HepG2 (cell line): ENCODE data around the gene NAV2. TPM values are rescaled to one million over a fixed set of nuclear protein-coding genes. Genes with fewer than 3 reads are reported as not detected.

Source experiments
- ATAC-seq: fragments of 200-7000 bp; cut with Tn5 transposase; 3 replicates; pipeline ENCODE4 v1.9.1; 2020; ENCODE audit warnings: mild to moderate bottlenecking, moderate library complexity
- BruUV-seq: library from RNA; stranded (reverse); fragments of 400-500 nt; replicated peaks from 2 replicates; lab custom pipeline; 2021; lab: Mats Ljungman, UMichigan
- CTCF ChIA-PET: fragments of 300-600 bp; formaldehyde crosslinking; extraction: SDS; loops from one replicate; lab custom pipeline; 2021; ENCODE audit warnings: low total read pairs, inconsistent platforms, low intra/inter-chr PET ratio; lab: Yijun Ruan, JAX
- POLR2A ChIA-PET: fragments of 350-600 bp; sonication (Branson Sonifier 250); formaldehyde crosslinking; loops from one replicate; lab custom pipeline; 2020; ENCODE audit warnings: antibody characterized with exemption, inconsistent platforms; lab: Yijun Ruan, JAX
- DNase-seq: peaks from one replicate; pipeline ENCODE4 v3.0.0-alpha.2; 2015; ENCODE audit warnings: low spot score
- FAIRE-seq: peaks from 3 replicates; lab custom pipeline; 2011; peaks lifted over from hg19 to GRCh38; lab: Jason Lieb, UNC
- H2AFZ ChIP-seq: one replicate; pipeline ENCODE4 v1.6.1; 2011; ENCODE audit warnings: low read length, inconsistent platforms
- H3K27ac ChIP-seq: fragments of 300-600 bp; 3 replicates; pipeline ENCODE4 v1.8.0; 2011; ENCODE audit warnings: mixed run types, mild to moderate bottlenecking, mixed read lengths, low read length, inconsistent platforms; ENCODE audit not compliant: insufficient read depth; ENCODE audit errors: extremely low read length
- H3K27me3 ChIP-seq, 2 experiments: fragments of 200-600 bp in 1 of 2; 2 replicates in 1 of 2; 3 replicates in 1 of 2; pipeline versions ENCODE4 v1.6.0 to v1.8.0; 2011; ENCODE audit warnings: low read length in 2 of 2, mild to moderate bottlenecking in 2 of 2, moderate library complexity in 2 of 2, inconsistent platforms in 1 of 2; ENCODE audit not compliant: insufficient read depth in 2 of 2, control insufficient read depth in 1 of 2
- H3K36me3 ChIP-seq, 2 experiments: fragments of 200-600 bp in 1 of 2; replicated peaks in 1 of 2; 2 replicates in 1 of 2; 3 replicates in 1 of 2; pipeline versions ENCODE4 v1.5.1 to v1.8.0; 2011; ENCODE audit warnings: low read length in 2 of 2, inconsistent platforms in 1 of 2; ENCODE audit not compliant: insufficient read depth in 2 of 2, control insufficient read depth in 1 of 2
- H3K4me1 ChIP-seq: 2 replicates; pipeline ENCODE4 v1.5.1; 2012; ENCODE audit warnings: low read length, inconsistent platforms; ENCODE audit not compliant: insufficient read depth
- H3K4me2 ChIP-seq: 2 replicates; pipeline ENCODE4 v1.6.0; 2011; ENCODE audit warnings: low read depth, low read length, inconsistent platforms
- H3K4me3 ChIP-seq, 3 experiments: fragments of 200-600 bp in 1 of 3; sonication (generic), shearing (Covaris generic) in 1 of 3; replicated peaks in 1 of 3; 2 replicates each; pipeline ENCODE4 v1.5.1; 2011 to 2016; ENCODE audit warnings: low read length in 3 of 3, inconsistent platforms in 2 of 3, low read depth in 2 of 3, mild to moderate bottlenecking in 2 of 3, control low read depth in 1 of 3, mixed read lengths in 1 of 3; ENCODE audit not compliant: insufficient read depth in 1 of 3
- H3K79me2 ChIP-seq: one replicate; pipeline ENCODE4 v1.6.1; 2011; ENCODE audit warnings: low read length, inconsistent platforms; ENCODE audit not compliant: insufficient read depth
- H3K9ac ChIP-seq: 2 replicates; pipeline ENCODE4 v1.6.0; 2011; ENCODE audit warnings: mild to moderate bottlenecking, low read depth, low read length, inconsistent platforms; ENCODE audit not compliant: insufficient read depth
- H3K9me3 ChIP-seq: 2 replicates; pipeline ENCODE4 v1.5.1; 2012; ENCODE audit warnings: mild to moderate bottlenecking, low read length
- H4K20me1 ChIP-seq: 2 replicates; pipeline ENCODE4 v1.6.0; 2011; ENCODE audit warnings: inconsistent platforms, mild to moderate bottlenecking, low read length, moderate library complexity; ENCODE audit not compliant: insufficient read depth
- CBFB ChIP-seq: sonication (generic); formaldehyde crosslinking; IDR thresholded peaks from 2 replicates; pipeline ENCODE4 v1.4.0; 2020; ENCODE audit warnings: missing genetic modification reagents
- CCAR2 ChIP-seq: fragments of 200-400 bp; formaldehyde crosslinking; optimal IDR thresholded peaks from 2 replicates; pipeline ENCODE3; 2018; ENCODE audit warnings: low read depth, mild to moderate bottlenecking, low read length, moderate library complexity
- EHMT2 ChIP-seq: fragments of 200-600 bp; sonication (generic); IDR thresholded peaks from 2 replicates; pipeline ENCODE4 v1.7.0; 2017; ENCODE audit warnings: antibody characterized with exemption, low read depth, low read length, borderline replicate concordance
- FOXA1 ChIP-seq, 2 experiments: fragments of 450-650 bp in 1 of 2; sonication (generic) in 1 of 2; formaldehyde crosslinking in 1 of 2; IDR thresholded peaks; 2 replicates each; pipeline versions ENCODE4 v1.4.0 to v1.6.1; 2016 to 2020; ENCODE audit warnings: missing genetic modification reagents in 1 of 2
- GABPB1 ChIP-seq: IDR thresholded peaks from 2 replicates; pipeline ENCODE4 v1.6.1; 2016; ENCODE audit warnings: mild to moderate bottlenecking, missing genetic modification reagents, moderate library complexity, missing compliant biosample characterization
- KDM5A ChIP-seq: fragments of 200-600 bp; sonication (generic); IDR thresholded peaks from 2 replicates; pipeline ENCODE4 v1.7.0; 2018; ENCODE audit warnings: antibody characterized with exemption, mild to moderate bottlenecking, low read length, borderline replicate concordance
- KLF12 ChIP-seq: sonication (generic); formaldehyde crosslinking; IDR thresholded peaks from 2 replicates; pipeline ENCODE4 v1.4.0; 2020; ENCODE audit warnings: missing genetic modification reagents, borderline replicate concordance
- KMT2A ChIP-seq: sonication (generic); formaldehyde crosslinking; IDR thresholded peaks from 2 replicates; pipeline ENCODE4 v1.4.0; 2020; ENCODE audit warnings: missing genetic modification reagents
- NCOA2 ChIP-seq: sonication (generic); formaldehyde crosslinking; IDR thresholded peaks from 2 replicates; pipeline ENCODE4 v1.8.0; 2022; ENCODE audit warnings: inconsistent platforms
- PAWR ChIP-seq: sonication (generic); formaldehyde crosslinking; IDR thresholded peaks from 2 replicates; pipeline ENCODE4 v1.4.0; 2020; ENCODE audit warnings: missing genetic modification reagents, mild to moderate bottlenecking, borderline replicate concordance
- SP5 ChIP-seq: IDR thresholded peaks from 2 replicates; pipeline ENCODE4 v1.6.1; 2016; ENCODE audit warnings: low read depth, borderline replicate concordance
- TBL1XR1 ChIP-seq: fragments of 150-350 bp; IDR thresholded peaks from 2 replicates; pipeline ENCODE4 v1.6.1; 2014; ENCODE audit warnings: borderline replicate concordance, low read length; ENCODE audit not compliant: partially characterized antibody
- THRA ChIP-seq: sonication (generic); formaldehyde crosslinking; IDR thresholded peaks from 2 replicates; pipeline ENCODE4 v1.4.0; 2020; ENCODE audit warnings: missing genetic modification reagents, borderline replicate concordance
- YEATS4 ChIP-seq: sonication (generic); formaldehyde crosslinking; IDR thresholded peaks from 2 replicates; pipeline ENCODE4 v1.4.0; 2020; ENCODE audit warnings: missing genetic modification reagents, borderline replicate concordance
- ZIK1 ChIP-seq: sonication (generic); formaldehyde crosslinking; IDR thresholded peaks from 2 replicates; pipeline ENCODE4 v1.5.0; 2020; ENCODE audit warnings: mild to moderate bottlenecking, low read depth, missing genetic modification reagents, borderline replicate concordance
- ZMYM3 ChIP-seq: sonication (generic); formaldehyde crosslinking; IDR thresholded peaks from 2 replicates; pipeline ENCODE4 v1.5.1; 2020; ENCODE audit warnings: mild to moderate bottlenecking, missing genetic modification reagents
- ZNF180 ChIP-seq: sonication (generic); formaldehyde crosslinking; IDR thresholded peaks from 2 replicates; pipeline ENCODE4 v1.4.0; 2020; ENCODE audit warnings: low read depth, missing genetic modification reagents, borderline replicate concordance
- ZNF263 ChIP-seq: sonication (generic); formaldehyde crosslinking; IDR thresholded peaks from 2 replicates; pipeline ENCODE4 v1.4.0; 2020; ENCODE audit warnings: missing genetic modification reagents
- ZNF296 ChIP-seq: sonication (generic); formaldehyde crosslinking; conservative IDR thresholded peaks from 2 replicates; pipeline ENCODE4 v1.5.0; 2020; ENCODE audit warnings: mild to moderate bottlenecking, missing genetic modification reagents
- ZNF496 ChIP-seq: sonication (generic); formaldehyde crosslinking; IDR thresholded peaks from 2 replicates; pipeline ENCODE4 v1.8.1; 2023; ENCODE audit warnings: mild to moderate bottlenecking, moderate library complexity, missing genetic modification reagents; ENCODE audit not compliant: insufficient replicate concordance
- ZNF691 ChIP-seq: sonication (generic); formaldehyde crosslinking; IDR thresholded peaks from 2 replicates; pipeline ENCODE4 v1.4.0; 2020; ENCODE audit warnings: missing genetic modification reagents, low read depth, mild to moderate bottlenecking, borderline replicate concordance
- ZNF841 ChIP-seq: sonication (generic); formaldehyde crosslinking; IDR thresholded peaks from 2 replicates; pipeline ENCODE4 v1.8.1; 2023; ENCODE audit warnings: missing genetic modification reagents, borderline replicate concordance
- ZNF878 ChIP-seq: sonication (generic); formaldehyde crosslinking; IDR thresholded peaks from 2 replicates; pipeline ENCODE4 v1.8.1; 2023; ENCODE audit warnings: mild to moderate bottlenecking, missing genetic modification reagents, moderate library complexity
- ZSCAN29 ChIP-seq: sonication (generic); formaldehyde crosslinking; conservative IDR thresholded peaks from 2 replicates; pipeline ENCODE4 v1.4.0; 2020; ENCODE audit warnings: mild to moderate bottlenecking, missing genetic modification reagents
- WGBS: methylation state at CpG from one replicate; pipeline ENCODE4 v1.1.6; 2017; ENCODE audit warnings: low lambda C conversion rate; 5-methylcytosine and 5-hydroxymethylcytosine counted together
- in situ Hi-C: cut with HindIII; loops from 2 replicates; pipeline ENCODE4 v1.10.0; 2017; ENCODE audit warnings: low pct_unique_long_range_greater_than_20kb; ENCODE audit not compliant: extremely low pct_ligation_motif_present
- intact Hi-C: fragments of 100-400 bp; cut with micrococcal nuclease; formaldehyde crosslinking; loops from one replicate; pipeline ENCODE4 v1.10.0; 2022; ENCODE audit not compliant: unreplicated experiment
- polyA plus RNA-seq, 8 experiments: library from polyadenylated mRNA; depleted of rRNA in 3 of 8; stranded (reverse) in 7 of 8; unstranded in 1 of 8; fragments of >200 nt; fragmentation: Illumina TruSeq in 4 of 8; extraction: Trizol in 4 of 8; gene quantifications; 2 replicates each; pipeline versions ENCODE4 v1.2.1 to v1.2.3, GENCODE V29; 2011 to 2016; ENCODE audit warnings: low read depth in 4 of 8, missing spikeins in 1 of 8, mixed read lengths in 1 of 8; ENCODE audit not compliant: insufficient read depth in 1 of 8
- total RNA-seq, 5 experiments: library from RNA; depleted of rRNA; stranded (reverse); fragments of >200 nt; fragmentation: Illumina TruSeq; extraction: Trizol; gene quantifications; 2 replicates each; pipeline ENCODE4 v1.2.3, GENCODE V29; 2016; ENCODE audit warnings: low read depth in 1 of 5

Gene NAV2
- total and polyA plus RNA-seq, 2 of the 13 experiments (the other 11 are each of a cell fraction or from before 2014, with no cell fraction given) = 9.3 to 34.6 TPM

DNA sequence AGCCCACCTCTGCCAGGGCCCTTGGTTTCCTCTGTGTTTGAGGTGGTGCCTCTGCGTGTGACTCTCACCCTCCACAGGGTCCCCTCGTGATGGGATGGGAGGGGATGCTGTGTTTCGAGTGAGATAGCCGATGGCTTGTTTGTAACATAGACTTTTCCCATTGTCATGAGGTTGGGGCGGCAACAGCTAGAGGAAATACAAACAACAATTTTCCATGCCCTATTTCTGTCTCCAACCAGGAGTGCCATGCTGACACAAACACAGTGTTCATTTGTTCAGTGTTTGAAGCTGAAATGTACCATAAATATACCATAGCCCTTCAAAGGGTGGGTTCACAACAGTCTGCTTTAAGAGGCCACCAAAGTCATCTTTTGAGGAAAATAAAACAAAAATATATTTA, 19.5 kb upstream of the NAV2 start:
- CTCF ChIA-PET = no interaction called here

GRCh38 chr11:19694796-19695345, 17.8 kb upstream of the NAV2 start:
- no peak for DNase-seq
- H3K4me1 ChIP-seq = no peaks in the 10 kb centered on the region; the same call in 1 of the 2 replicates
- H3K27me3 ChIP-seq = peaks cover 0 to 11% of the 10 kb centered on the region in 2 experiments; a peak in 1 of 5 replicates
- H2AFZ ChIP-seq = no peak overlapping the region
- no peak overlapping the region for H3K9ac ChIP-seq
- ChIA-PET POLR2A (no interaction called here), CTCF (no interaction called here)
- no peak for FAIRE-seq
- H4K20me1 ChIP-seq = no peaks in the 10 kb centered on the region
- BruUV-seq = no TSS peak
- no peaks in the 10 kb centered on the region for H3K9me3 ChIP-seq
- no peak overlapping the region for H3K27ac ChIP-seq
- WGBS = 40% methylated on average over 5 of the region's 5 CpGs
- H3K79me2 ChIP-seq = no peaks in the 10 kb centered on the region
- H3K36me3 ChIP-seq = no peaks in the 10 kb centered on the region
- ATAC-seq = no peak
- no peak overlapping the region for H3K4me3 ChIP-seq
- in situ Hi-C loops (no loop called here), intact Hi-C loops (no loop called here)
- no peak overlapping the region for H3K4me2 ChIP-seq
- TF ChIP-seq ZMYM3 (CRISPR knock-in tag) = no peak
- TF ChIP-seq KLF12 = no peak
- TF ChIP-seq CCAR2 = no peak
- TF ChIP-seq ZNF841 = no peak
- TF ChIP-seq EHMT2 = no peak
- no peak for TF ChIP-seq ZSCAN29 (CRISPR knock-in tag)
- no peak for TF ChIP-seq THRA (CRISPR knock-in tag)
- TF ChIP-seq ZNF296 (CRISPR knock-in tag) = no peak
- no peak for TF ChIP-seq FOXA1 (IDR thresholded peaks at IDR 0.05)
- TF ChIP-seq FOXA1 (CRISPR knock-in tag; IDR thresholded peaks at IDR 0.05) = no peak
- no peak for TF ChIP-seq ZNF180 (CRISPR knock-in tag)
- TF ChIP-seq PAWR (CRISPR knock-in tag) = no peak

More for the DNA sequence above, 19.5 kb upstream of the NAV2 start:
- TF ChIP-seq YEATS4 (CRISPR knock-in tag) (no peak), SP5 (CRISPR knock-in tag) (no peak), NCOA2 (no peak), ZNF691 (CRISPR knock-in tag) (no peak), ZNF496 (CRISPR knock-in tag) (no peak), CBFB (CRISPR knock-in tag) (no peak), KMT2A (CRISPR knock-in tag) (no peak), ZIK1 (CRISPR knock-in tag) (no peak), GABPB1 (no peak), TBL1XR1 (no peak), KDM5A (no peak), ZNF263 (no peak), ZNF878 (no peak)
- TF ChIP-seq, all 625 proteins: peak for 0
- H3K4me3 ChIP-seq = no peak overlapping the region
- no peak overlapping the region for H3K9ac ChIP-seq
- BruUV-seq = no TSS peak
- FAIRE-seq (no peak), ATAC-seq (no peak), DNase-seq (no peak)
- H2AFZ ChIP-seq = no peak overlapping the region
- no peak overlapping the region for H3K4me2 ChIP-seq
- 0% methylated on average over 5 of the region's 5 CpGs for WGBS
- in situ Hi-C loops = no loop called here
- intact Hi-C loops = no loop called here
- H3K27me3 ChIP-seq = peaks cover 0 to 11% of the 10 kb centered on the region in 2 experiments; a peak in 1 of 5 replicates
- POLR2A ChIA-PET = no interaction called here
- H3K9me3 ChIP-seq = no peaks in the 10 kb centered on the region
- H3K4me1 ChIP-seq = no peaks in the 10 kb centered on the region; the same call in 1 of the 2 replicates
- no peak overlapping the region for H3K27ac ChIP-seq
- no peaks in the 10 kb centered on the region for H3K36me3 ChIP-seq
- H4K20me1 ChIP-seq = no peaks in the 10 kb centered on the region
- H3K79me2 ChIP-seq = no peaks in the 10 kb centered on the region
